Transverse colon (tissue), 4 donors: ENCODE data around the gene OR8K1. TPM values are rescaled to one million over a fixed set of nuclear protein-coding genes. Genes with fewer than 3 reads are reported as not detected.

Source experiments
- DNase-seq: peaks from one replicate; pipeline ENCODE4 v3.0.0-alpha.2; 2019
- H3K27ac ChIP-seq, 4 donors: fragments of 200-600 bp; sonication (generic); 2 replicates each; pipeline ENCODE4 v1.5.1; 2016 to 2018; ENCODE audit warnings: inconsistent platforms in 4 of 4
- H3K27me3 ChIP-seq: fragments of 200-600 bp; sonication (generic); 2 replicates; pipeline ENCODE4 v1.5.1; 2017; ENCODE audit warnings: inconsistent platforms
- H3K36me3 ChIP-seq, 4 donors: fragments of 200-600 bp; sonication (generic); 2 replicates each; pipeline ENCODE4 v1.5.1; 2017 to 2019; ENCODE audit warnings: inconsistent platforms in 4 of 4
- H3K4me1 ChIP-seq, 4 donors: fragments of 200-600 bp; sonication (generic); 2 replicates each; pipeline ENCODE4 v1.5.1; 2017 to 2020; ENCODE audit warnings: inconsistent platforms in 4 of 4
- H3K4me3 ChIP-seq, 4 donors: fragments of 200-600 bp; sonication (generic); 1 replicate in 1 of 4; 2 replicates in 3 of 4; pipeline versions ENCODE4 v1.5.1 to v1.6.1; 2017 to 2019; ENCODE audit warnings: inconsistent platforms in 4 of 4
- H3K9me3 ChIP-seq, 2 donors: fragments of 200-600 bp; sonication (generic); 2 replicates each; pipeline ENCODE4 v1.5.1; 2017 to 2019; ENCODE audit warnings: inconsistent platforms in 2 of 2
- CTCF ChIP-seq, 5 experiments: fragments of 200-600 bp in 3 of 5; fragments of 450-650 bp in 2 of 5; sonication (generic) in 3 of 5; IDR thresholded peaks; 1 replicate in 2 of 5; 2 replicates in 3 of 5; pipeline ENCODE4 v1.5.1; 2016 to 2017; ENCODE audit warnings: antibody characterized with exemption in 5 of 5, inconsistent platforms in 3 of 5, mild to moderate bottlenecking in 2 of 5, moderate library complexity in 1 of 5
- EP300 ChIP-seq: sonication (generic); formaldehyde crosslinking; IDR thresholded peaks from one replicate; pipeline ENCODE4 v1.6.1; 2017; ENCODE audit warnings: antibody characterized with exemption, low read depth
- POLR2A ChIP-seq: fragments of 450-650 bp; IDR thresholded peaks from one replicate; pipeline ENCODE4 v1.6.1; 2016; ENCODE audit warnings: antibody characterized with exemption, mild to moderate bottlenecking, moderate library complexity
- POLR2AphosphoS5 ChIP-seq, 3 donors: sonication (generic); formaldehyde crosslinking; IDR thresholded peaks; one replicate each; pipeline ENCODE4 v1.6.1; 2016; ENCODE audit warnings: antibody characterized with exemption in 3 of 3
- WGBS, 2 donors: methylation state at CpG; one replicate each; pipeline ENCODE4 v1.1.5; 2018; ENCODE audit warnings: low coverage in 1 of 2; 5-methylcytosine and 5-hydroxymethylcytosine counted together
- in situ Hi-C, 4 donors: fragments of 200-750 bp; cut with MboI; loops; one replicate each; pipeline versions ENCODE4 v1.15.0 to v1.15.1; 2017; ENCODE audit warnings: low sequenced_read_pairs in 3 of 4, low pct_ligation_motif_present in 1 of 4, low pct_unique_long_range_greater_than_20kb in 1 of 4
- intact Hi-C: fragments of 100-400 bp; cut with DNase I; formaldehyde crosslinking; loops from one replicate; pipeline ENCODE4 v1.15.1; 2023; ENCODE audit warnings: low total_unique reads
- total RNA-seq, 4 donors: library from RNA; depleted of rRNA; stranded (reverse); fragments of >200 nt; gene quantifications; one replicate each; pipeline ENCODE4 v1.1.0, GENCODE V29; 2016

OR8K1 gene
- not detected for total RNA-seq

DNA sequence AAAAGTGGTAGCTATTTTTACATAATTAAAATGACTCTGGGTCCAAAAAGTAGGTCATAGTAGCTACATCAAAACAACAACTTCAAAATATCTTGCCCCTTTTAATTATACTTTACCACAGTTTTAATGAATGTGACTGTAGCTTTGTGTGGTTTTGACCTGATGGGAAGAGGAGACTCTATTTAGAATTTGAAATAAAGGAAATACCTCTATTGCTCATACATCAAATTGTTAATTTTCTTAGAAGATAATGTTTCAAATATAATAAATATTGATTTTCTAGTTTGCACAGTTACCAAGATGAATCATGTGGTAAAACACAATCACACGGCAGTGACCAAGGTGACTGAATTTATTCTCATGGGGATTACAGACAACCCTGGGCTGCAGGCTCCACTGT is at the start of gene OR8K1:
OR8K1 (plus strand) TSS at position 301 of the 400 bp plus-strand sequence; CDS start at position 301, 0 bp downstream.
- no peak for DNase-seq
- in situ Hi-C loops (no loop called here), intact Hi-C loops (no loop called here)
- no peak for TF ChIP-seq POLR2AphosphoS5 (IDR thresholded peaks at IDR 0.05)
- no peak for TF ChIP-seq POLR2A
- no peak for TF ChIP-seq CTCF (IDR thresholded peaks at IDR 0.05)
- no peak for TF ChIP-seq EP300
- Histone ChIP-seq H3K27me3 (no peaks in the 10 kb centered on the region), H3K36me3 (no peaks in the 10 kb centered on the region), H3K4me1 (no peaks in the 10 kb centered on the region), H3K27ac (no peak within 1 kb of the TSS), H3K4me3 (no peak within 1 kb of the TSS), H3K9me3 (no peaks in the 10 kb centered on the region)
- WGBS, 2 donors = 75 to 83% methylated on average over 1 of the region's 1 CpG

DNA sequence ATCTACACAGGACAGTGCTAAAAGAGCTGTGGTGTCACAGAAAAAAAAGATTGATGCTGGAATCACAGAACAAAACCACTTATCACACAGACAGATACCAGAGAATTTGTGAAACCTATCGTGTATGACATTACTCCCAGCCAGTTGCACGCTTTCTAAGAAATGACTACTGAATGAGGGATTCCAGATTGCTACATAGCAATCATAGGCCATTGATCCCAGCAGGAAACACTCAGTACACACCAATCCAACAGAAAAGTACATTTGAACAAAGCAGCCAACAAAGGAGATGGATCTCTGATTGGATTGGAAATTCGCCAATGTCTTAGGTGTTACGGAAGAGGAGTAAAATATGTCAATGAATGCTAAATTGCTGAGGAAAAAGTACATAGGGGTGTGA is 48.9 kb upstream of the OR8K1 start:
- Histone ChIP-seq H3K4me1 (no peaks in the 10 kb centered on the region), H3K4me3 (no peak overlapping the region), H3K9me3 (no peaks in the 10 kb centered on the region), H3K36me3 (no peaks in the 10 kb centered on the region), H3K27ac (no peak overlapping the region), H3K27me3 (no peaks in the 10 kb centered on the region)
- no peak for DNase-seq
- in situ Hi-C loops = no loop called here
- TF ChIP-seq POLR2AphosphoS5 (IDR thresholded peaks at IDR 0.05) = no peak
- TF ChIP-seq POLR2A = no peak
- no peak for TF ChIP-seq CTCF (IDR thresholded peaks at IDR 0.05)
- 86 to 94% methylated on average over 4 of the region's 4 CpGs for WGBS, 2 donors
- intact Hi-C loops = no loop called here

DNA sequence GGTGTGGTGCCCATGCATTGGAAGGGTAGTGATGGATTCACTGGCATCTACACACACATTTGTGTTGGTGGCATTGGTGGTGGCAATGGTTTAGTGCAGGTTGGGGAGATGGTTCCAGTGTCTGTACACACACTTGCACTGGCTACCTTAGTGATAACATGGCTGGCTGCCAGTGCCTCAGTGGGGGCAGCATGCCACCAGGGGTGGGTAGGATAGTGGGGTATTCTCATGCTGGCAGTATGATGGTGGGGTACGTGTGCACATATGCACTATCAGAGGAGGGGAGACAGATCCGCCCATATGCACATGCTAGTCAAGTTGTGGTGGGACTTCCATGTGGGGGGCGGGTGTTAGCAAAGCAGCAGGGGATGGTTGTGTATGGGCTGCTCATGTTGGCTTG is 38.0 kb upstream of the OR8K1 start:
- intact Hi-C loops (no loop called here), in situ Hi-C loops (no loop called here)
- Histone ChIP-seq H3K27me3 (no peaks in the 10 kb centered on the region), H3K4me1 (no peaks in the 10 kb centered on the region), H3K27ac (no peak overlapping the region), H3K36me3 (no peaks in the 10 kb centered on the region), H3K9me3 (no peaks in the 10 kb centered on the region), H3K4me3 (no peak overlapping the region)
- 87% methylated on average over 3 of the region's 3 CpGs; no CpG with 5 or more reads in 1 of the 2 donors for WGBS, 2 donors
- DNase-seq = no peak
- TF ChIP-seq EP300 = no peak
- no peak for TF ChIP-seq CTCF (IDR thresholded peaks at IDR 0.05)

GRCh38 chr11:56314844-56315243 is 31.0 kb upstream of the OR8K1 start, which contains the start of gene OR8K3:
Gene OR8K3, plus strand, starts transcription at chr11:56315144. Its CDS starts 3,163 bp downstream, at chr11:56318307.
- H3K27me3 ChIP-seq = no peaks in the 10 kb centered on the region
- no peak for TF ChIP-seq EP300
- TF ChIP-seq POLR2AphosphoS5 (IDR thresholded peaks at IDR 0.05) = no peak
- no peak for TF ChIP-seq CTCF (IDR thresholded peaks at IDR 0.05)
- no peak for TF ChIP-seq POLR2A
- H3K4me3 ChIP-seq = no peak within 1 kb of the TSS
- H3K9me3 ChIP-seq = no peaks in the 10 kb centered on the region
- H3K27ac ChIP-seq = no peak within 1 kb of the TSS
- no peaks in the 10 kb centered on the region for H3K36me3 ChIP-seq
- no peaks in the 10 kb centered on the region for H3K4me1 ChIP-seq
- intact Hi-C loops = no loop called here
- DNase-seq = no peak
- in situ Hi-C loops = no loop called here
